Dendritic cell treated with granulocyte-macrophage colony-stimulating factor and Interleukin-4, amounts not matched to agents 40 ng/mL and 50 ng/mL, for 4 days (primary cell): ENCODE results near the gene INPP4B.

Experiments
- H3K27ac Mint-ChIP-seq: one replicate; pipeline ENCODE4 v1.8.0; 2022; ENCODE audit warnings: mild to moderate bottlenecking, mixed read lengths
- H3K27me3 Mint-ChIP-seq: one replicate; pipeline ENCODE4 v1.8.0; 2022; ENCODE audit warnings: mild to moderate bottlenecking, mixed read lengths
- H3K36me3 Mint-ChIP-seq: one replicate; pipeline ENCODE4 v1.8.0; 2022; ENCODE audit warnings: low read depth, mixed read lengths
- H3K4me1 Mint-ChIP-seq: one replicate; pipeline ENCODE4 v1.8.0; 2022; ENCODE audit warnings: low read depth, mixed read lengths
- H3K4me3 Mint-ChIP-seq: one replicate; pipeline ENCODE4 v1.8.0; 2022; ENCODE audit warnings: mild to moderate bottlenecking, moderate library complexity, mixed read lengths
- H3K9me3 Mint-ChIP-seq: one replicate; pipeline ENCODE4 v1.8.0; 2022; ENCODE audit warnings: mixed read lengths
- intact Hi-C: fragments of 100-400 bp; cut with micrococcal nuclease; formaldehyde crosslinking; loops from one replicate; pipeline ENCODE4 v1.15.0; 2022

The INPP4B gene

GRCh38 chr4:142316025-142316424 is 530.1 kb downstream of the INPP4B start:
- H3K4me1 Mint-ChIP-seq = no peaks in the 10 kb centered on the region

GRCh38 chr4:142314686-142315085 is 531.4 kb downstream of the INPP4B start:
- Mint-ChIP-seq H3K36me3 (no peaks in the 10 kb centered on the region), H3K4me1 (no peaks in the 10 kb centered on the region), H3K27ac (no peak overlapping the region), H3K27me3 (no peaks in the 10 kb centered on the region), H3K9me3 (no peaks in the 10 kb centered on the region), H3K4me3 (no peak overlapping the region)
- intact Hi-C loops = no loop called here

More at GRCh38 chr4:142316025-142316424, 530.1 kb downstream of the INPP4B start:
- intact Hi-C loops = no loop called here
- no peak overlapping the region for H3K4me3 Mint-ChIP-seq
- H3K9me3 Mint-ChIP-seq = no peaks in the 10 kb centered on the region
- H3K27ac Mint-ChIP-seq = no peak overlapping the region
- H3K36me3 Mint-ChIP-seq = no peaks in the 10 kb centered on the region
- H3K27me3 Mint-ChIP-seq = no peaks in the 10 kb centered on the region

DNA sequence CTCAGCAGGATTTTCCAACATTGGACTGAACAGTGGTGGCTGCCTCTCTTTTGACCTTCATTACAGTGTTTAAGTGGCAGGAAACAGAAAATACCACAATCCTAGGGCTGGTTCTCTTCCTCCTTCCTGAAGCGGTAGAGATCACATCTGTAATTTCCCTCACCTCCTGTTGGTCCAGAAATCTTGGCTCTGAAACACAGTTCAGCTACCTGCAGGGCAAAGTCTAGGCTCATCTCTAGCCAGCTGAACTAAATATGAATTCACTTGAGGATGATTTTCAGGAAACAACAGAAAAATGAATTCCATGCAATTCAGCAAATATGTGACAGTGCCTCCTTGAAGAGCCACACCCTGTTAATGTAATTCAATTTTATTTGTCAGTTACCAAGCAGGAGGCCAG is 531.9 kb downstream of the INPP4B start:
- no peaks in the 10 kb centered on the region for H3K4me1 Mint-ChIP-seq
- H3K27ac Mint-ChIP-seq = no peak overlapping the region
- H3K4me3 Mint-ChIP-seq = no peak overlapping the region
- intact Hi-C loops = no loop called here
- H3K36me3 Mint-ChIP-seq = no peaks in the 10 kb centered on the region
- no peaks in the 10 kb centered on the region for H3K27me3 Mint-ChIP-seq
- no peaks in the 10 kb centered on the region for H3K9me3 Mint-ChIP-seq

DNA sequence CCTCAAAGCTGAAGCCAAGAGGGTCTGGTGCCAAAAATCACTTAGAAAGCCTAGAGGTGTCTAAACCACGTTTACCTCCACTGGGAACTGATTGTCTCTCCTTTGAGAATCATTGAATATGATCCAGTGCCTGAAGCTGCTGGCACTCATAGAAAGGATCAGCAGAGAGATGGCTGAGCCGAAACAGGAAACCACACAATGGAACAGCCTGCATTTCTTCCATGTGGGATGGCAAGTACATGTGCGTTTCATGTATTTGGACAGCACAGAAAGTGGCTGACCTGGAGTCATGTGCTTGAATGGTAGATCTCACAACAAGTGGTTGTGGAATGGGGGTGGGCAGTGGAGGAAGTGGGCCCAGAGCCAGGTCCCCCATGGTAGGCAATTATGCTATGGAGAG is 533.7 kb downstream of the INPP4B start:
- intact Hi-C loops = no loop called here
- no peaks in the 10 kb centered on the region for H3K27me3 Mint-ChIP-seq
- H3K9me3 Mint-ChIP-seq = no peaks in the 10 kb centered on the region
- no peak overlapping the region for H3K4me3 Mint-ChIP-seq
- no peaks in the 10 kb centered on the region for H3K4me1 Mint-ChIP-seq
- no peaks in the 10 kb centered on the region for H3K36me3 Mint-ChIP-seq
- no peak overlapping the region for H3K27ac Mint-ChIP-seq

DNA sequence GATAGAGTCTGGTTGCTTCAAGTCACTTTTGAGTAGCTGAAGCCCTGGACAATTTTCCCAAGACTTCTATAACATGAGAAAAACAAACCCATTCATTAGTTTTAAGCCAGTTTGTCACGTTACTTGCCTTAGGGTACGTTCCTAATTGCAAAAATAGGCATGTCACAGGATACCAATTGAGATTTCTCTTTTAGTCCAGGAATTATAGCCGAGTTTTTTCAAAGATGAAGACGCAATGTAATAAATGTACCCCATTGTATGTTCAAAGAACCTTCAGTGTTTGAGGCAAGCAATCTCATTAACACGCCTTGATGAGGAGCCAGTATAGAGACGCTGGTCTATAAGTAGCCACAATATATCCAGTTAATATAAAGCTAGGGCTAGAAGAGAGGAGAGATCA is 534.2 kb downstream of the INPP4B start:
- H3K9me3 Mint-ChIP-seq = no peaks in the 10 kb centered on the region
- no peaks in the 10 kb centered on the region for H3K27me3 Mint-ChIP-seq
- intact Hi-C loops = no loop called here
- H3K4me3 Mint-ChIP-seq = no peak overlapping the region
- no peaks in the 10 kb centered on the region for H3K4me1 Mint-ChIP-seq
- H3K36me3 Mint-ChIP-seq = no peaks in the 10 kb centered on the region
- H3K27ac Mint-ChIP-seq = no peak overlapping the region

DNA sequence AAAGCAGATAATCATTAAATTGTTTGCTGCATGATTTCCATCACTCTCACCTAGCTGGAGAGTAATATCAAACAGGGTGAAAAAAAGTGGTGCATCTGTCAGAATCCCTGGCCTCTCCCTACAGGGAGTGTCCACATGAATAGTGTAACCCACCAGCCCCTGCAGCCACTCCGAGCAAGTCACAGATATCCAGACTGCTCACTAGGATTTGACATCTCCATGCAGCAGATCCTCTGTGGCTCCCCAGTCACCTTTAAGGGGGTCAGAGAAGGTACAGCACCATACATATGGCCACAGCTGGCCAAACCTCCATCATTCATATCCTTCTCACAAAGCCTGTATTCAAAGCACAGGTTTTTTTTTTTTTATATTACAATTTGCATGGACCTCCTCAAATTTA is 536.3 kb downstream of the INPP4B start:
- intact Hi-C loops = no loop called here
- Mint-ChIP-seq H3K36me3 (no peaks in the 10 kb centered on the region), H3K4me1 (no peaks in the 10 kb centered on the region), H3K27ac (no peak overlapping the region), H3K9me3 (no peaks in the 10 kb centered on the region), H3K4me3 (no peak overlapping the region), H3K27me3 (no peaks in the 10 kb centered on the region)

GRCh38 chr4:142307857-142308256 is 538.2 kb downstream of the INPP4B start:
- Mint-ChIP-seq H3K4me1 (no peaks in the 10 kb centered on the region), H3K4me3 (no peak overlapping the region), H3K9me3 (no peaks in the 10 kb centered on the region), H3K27ac (no peak overlapping the region), H3K36me3 (no peaks in the 10 kb centered on the region), H3K27me3 (no peaks in the 10 kb centered on the region)
- intact Hi-C loops = no loop called here

- Mint-ChIP-seq H3K27ac (no peak overlapping the region), H3K9me3 (no peaks in the 10 kb centered on the region), H3K27me3 (no peaks in the 10 kb centered on the region), H3K36me3 (no peaks in the 10 kb centered on the region), H3K4me1 (no peaks in the 10 kb centered on the region), H3K4me3 (no peak overlapping the region)
- intact Hi-C loops = no loop called here
These were observed 548.8 kb downstream of the INPP4B start for GRCh38 chr4:142297313-142297712.

DNA sequence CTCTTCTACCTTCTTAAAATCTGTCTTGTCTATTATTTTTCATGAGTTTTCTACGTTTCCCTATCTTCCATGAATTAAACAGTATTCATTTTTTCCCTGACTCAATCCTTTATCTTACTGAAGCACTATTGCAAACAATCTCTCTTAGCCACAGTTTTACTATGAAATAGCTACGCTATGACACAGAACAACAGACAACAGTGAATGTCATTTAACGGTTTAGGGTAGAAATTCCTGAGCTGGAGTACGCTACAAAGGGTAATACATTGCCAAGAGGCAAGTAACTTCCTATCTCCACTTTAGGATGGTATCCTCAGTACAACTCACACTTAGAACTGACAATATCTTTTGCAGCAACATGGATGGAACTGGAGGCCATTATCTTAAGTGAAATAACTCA is 552.6 kb downstream of the INPP4B start:
- H3K9me3 Mint-ChIP-seq = peaks cover 10% of the 10 kb centered on the region
- intact Hi-C loops = no loop called here
- H3K27ac Mint-ChIP-seq = no peak overlapping the region
- no peak overlapping the region for H3K4me3 Mint-ChIP-seq
- no peaks in the 10 kb centered on the region for H3K4me1 Mint-ChIP-seq
- H3K36me3 Mint-ChIP-seq = no peaks in the 10 kb centered on the region
- H3K27me3 Mint-ChIP-seq = no peaks in the 10 kb centered on the region

- Mint-ChIP-seq H3K4me1 (no peaks in the 10 kb centered on the region), H3K4me3 (no peak overlapping the region), H3K27ac (no peak overlapping the region), H3K27me3 (no peaks in the 10 kb centered on the region), H3K9me3 (peaks cover 10% of the 10 kb centered on the region), H3K36me3 (no peaks in the 10 kb centered on the region)
- intact Hi-C loops = no loop called here
These were observed 553.9 kb downstream of the INPP4B start for GRCh38 chr4:142292231-142292630.

DNA sequence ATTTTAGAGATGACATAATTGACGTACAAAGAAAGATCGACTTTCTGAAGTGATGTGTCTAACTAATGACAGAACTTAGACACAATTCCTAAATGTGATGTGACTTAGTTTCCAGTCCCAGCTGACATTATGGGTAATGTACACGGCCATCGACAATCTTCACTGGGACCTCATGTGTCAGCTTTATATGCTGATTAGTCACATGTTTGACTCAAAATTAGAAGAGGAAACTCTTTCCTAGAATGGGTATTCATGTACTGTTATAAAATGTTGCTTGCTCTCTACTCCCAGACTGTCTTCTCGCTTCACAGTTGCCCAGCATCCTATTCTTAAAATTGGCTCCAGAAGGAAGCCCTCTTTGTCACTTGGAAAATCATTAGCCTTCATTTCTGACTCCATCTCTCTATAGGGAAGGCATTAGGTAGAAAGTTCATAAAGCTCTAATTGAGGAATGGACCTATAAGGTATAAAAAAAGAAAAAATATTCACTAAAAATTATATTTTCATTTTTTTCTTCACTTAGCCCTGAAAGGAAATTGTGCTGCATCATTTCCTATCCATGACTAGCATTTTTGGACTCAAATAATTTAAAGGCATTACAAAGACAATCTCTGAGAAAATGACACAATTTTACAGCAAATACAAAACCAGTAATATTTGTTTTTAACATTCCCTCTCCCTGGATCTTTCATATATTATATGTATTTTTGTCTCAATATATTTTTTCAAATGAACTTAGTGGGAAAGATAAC is 554.6 kb downstream of the INPP4B start:
- Mint-ChIP-seq H3K4me1 (no peaks in the 10 kb centered on the region), H3K27ac (no peak overlapping the region), H3K9me3 (peaks cover 10% of the 10 kb centered on the region), H3K4me3 (no peak overlapping the region), H3K27me3 (no peaks in the 10 kb centered on the region), H3K36me3 (no peaks in the 10 kb centered on the region)
- intact Hi-C loops = no loop called here

GRCh38 chr4:142287371-142287770 is 558.7 kb downstream of the INPP4B start:
- intact Hi-C loops = no loop called here
- no peak overlapping the region for H3K27ac Mint-ChIP-seq
- H3K27me3 Mint-ChIP-seq = no peaks in the 10 kb centered on the region
- H3K4me3 Mint-ChIP-seq = no peak overlapping the region
- H3K9me3 Mint-ChIP-seq = peaks cover 10% of the 10 kb centered on the region
- no peaks in the 10 kb centered on the region for H3K36me3 Mint-ChIP-seq
- H3K4me1 Mint-ChIP-seq = no peaks in the 10 kb centered on the region

DNA sequence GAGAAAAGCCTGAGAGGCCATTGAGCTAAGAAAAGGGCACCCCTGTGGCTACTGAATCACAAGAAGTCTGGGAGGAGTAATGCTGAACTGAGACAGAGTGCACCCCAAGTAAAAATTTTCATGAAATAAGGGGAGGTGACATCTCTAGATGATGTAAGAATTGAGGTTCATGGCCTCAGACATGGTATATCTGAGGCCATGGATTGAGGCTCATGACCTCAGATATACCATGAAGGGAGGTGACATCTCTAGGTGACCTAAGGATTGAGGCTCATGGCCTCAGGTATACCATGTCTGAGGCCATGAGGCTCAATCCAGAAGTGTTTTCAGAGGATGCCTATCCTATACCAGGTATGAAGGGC is 560.9 kb downstream of the INPP4B start:
- no peaks in the 10 kb centered on the region for H3K36me3 Mint-ChIP-seq
- peaks cover 10% of the 10 kb centered on the region for H3K9me3 Mint-ChIP-seq
- H3K27ac Mint-ChIP-seq = no peak overlapping the region
- no peaks in the 10 kb centered on the region for H3K4me1 Mint-ChIP-seq
- no peak overlapping the region for H3K4me3 Mint-ChIP-seq
- H3K27me3 Mint-ChIP-seq = no peaks in the 10 kb centered on the region
- intact Hi-C loops = no loop called here

DNA sequence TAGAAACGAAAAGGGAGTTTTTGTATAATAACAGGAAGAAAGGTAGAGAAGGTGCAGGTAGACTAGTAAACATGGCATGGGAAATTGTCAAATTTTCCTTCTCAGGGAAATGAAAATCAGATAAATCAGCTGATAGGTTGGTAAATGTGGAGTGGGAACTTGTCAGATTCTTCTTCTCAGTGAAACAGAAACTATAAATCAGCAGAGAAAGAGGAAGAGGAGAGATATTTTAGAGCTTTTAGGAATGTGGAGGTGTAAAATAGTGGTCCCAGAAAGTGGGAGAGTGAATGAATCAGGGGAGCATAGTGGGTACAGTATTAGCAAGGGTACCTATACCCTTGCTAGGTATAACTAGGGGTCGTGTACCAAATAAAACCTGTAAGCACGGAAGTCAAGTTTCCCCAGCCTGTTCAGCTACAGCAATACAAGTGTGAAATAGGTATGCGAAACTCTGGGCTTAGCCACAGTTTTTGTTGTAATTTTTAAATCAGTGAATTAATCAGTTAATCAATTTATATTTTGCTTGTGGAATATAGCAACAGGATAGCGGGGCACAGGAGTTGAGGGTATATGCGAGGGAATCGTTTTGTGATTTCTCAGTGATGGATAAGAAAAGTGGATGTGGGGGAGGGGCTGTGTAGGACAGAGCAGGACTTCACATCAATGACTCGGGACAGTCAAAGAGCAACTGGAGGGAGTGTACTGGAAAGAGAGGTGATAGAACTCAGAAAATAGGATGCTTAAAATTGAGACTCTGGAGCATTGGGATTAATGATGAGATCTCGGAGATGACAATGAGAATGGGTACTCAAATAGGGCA is 561.5 kb downstream of the INPP4B start:
- peaks cover 4% of the 10 kb centered on the region for H3K9me3 Mint-ChIP-seq
- no peaks in the 10 kb centered on the region for H3K27me3 Mint-ChIP-seq
- intact Hi-C loops = loop anchor here (5.0 kb wide), 1 partner anchor 558 kb away; no protein-coding TSS in a partner anchor

More for the DNA sequence above, 561.5 kb downstream of the INPP4B start:
- no peaks in the 10 kb centered on the region for H3K36me3 Mint-ChIP-seq
- H3K27ac Mint-ChIP-seq = no peak overlapping the region
- H3K4me3 Mint-ChIP-seq = no peak overlapping the region
- no peaks in the 10 kb centered on the region for H3K4me1 Mint-ChIP-seq
